Liver (tissue), 3 donors: ENCODE measurements around the gene SPTBN5.

Experiments used
- ATF3 ChIP-seq: IDR thresholded peaks from 2 replicates; pipeline ENCODE4 v1.6.1; 2016; ENCODE audit warnings: antibody characterized with exemption
- CTCF ChIP-seq: fragments of 150-350 bp; IDR thresholded peaks from 2 replicates; pipeline ENCODE4 v1.5.1; 2017; ENCODE audit warnings: improper control_type of control experiment, low read depth, low read length; ENCODE audit not compliant: missing input control
- FOXA1 ChIP-seq: IDR thresholded peaks from 2 replicates; pipeline ENCODE4 v1.6.1; 2016; ENCODE audit warnings: antibody characterized with exemption
- GABPA ChIP-seq, 2 donors: IDR thresholded peaks in 1 of 2; conservative IDR thresholded peaks in 1 of 2; 2 replicates each; pipeline ENCODE4 v1.6.1; 2016; ENCODE audit warnings: antibody characterized with exemption in 2 of 2, mild to moderate bottlenecking in 1 of 2, moderate library complexity in 1 of 2
- HNF4A ChIP-seq, 2 donors: conservative IDR thresholded peaks; 2 replicates each; pipeline ENCODE4 v1.6.1; 2016; ENCODE audit warnings: antibody characterized with exemption in 2 of 2, mild to moderate bottlenecking in 2 of 2
- JUND ChIP-seq, 2 donors: IDR thresholded peaks; 2 replicates each; pipeline ENCODE4 v1.6.1; 2016; ENCODE audit warnings: antibody characterized with exemption in 2 of 2
- MAX ChIP-seq: IDR thresholded peaks from 2 replicates; pipeline ENCODE4 v1.6.1; 2016; ENCODE audit warnings: antibody characterized with exemption
- RAD21 ChIP-seq, 2 donors: IDR thresholded peaks; 2 replicates each; pipeline ENCODE4 v1.6.1; 2016; ENCODE audit warnings: antibody characterized with exemption in 2 of 2, mild to moderate bottlenecking in 2 of 2
- REST ChIP-seq: IDR thresholded peaks from 2 replicates; pipeline ENCODE4 v1.6.1; 2016; ENCODE audit warnings: antibody characterized with exemption, mild to moderate bottlenecking
- RXRA ChIP-seq, 2 donors: IDR thresholded peaks; 2 replicates each; pipeline ENCODE4 v1.6.1; 2017 to 2018; ENCODE audit warnings: antibody characterized with exemption in 2 of 2, mild to moderate bottlenecking in 1 of 2
- SP1 ChIP-seq: IDR thresholded peaks from 2 replicates; pipeline ENCODE4 v1.6.1; 2018; ENCODE audit warnings: antibody characterized with exemption, mild to moderate bottlenecking
- TAF1 ChIP-seq: conservative IDR thresholded peaks from 2 replicates; pipeline ENCODE4 v1.6.1; 2016; ENCODE audit warnings: antibody characterized with exemption, mild to moderate bottlenecking
- YY1 ChIP-seq: IDR thresholded peaks from 2 replicates; pipeline ENCODE4 v1.6.1; 2016; ENCODE audit warnings: antibody characterized with exemption, mild to moderate bottlenecking
- ZBTB33 ChIP-seq: IDR thresholded peaks from 2 replicates; pipeline ENCODE4 v1.6.1; 2016; ENCODE audit warnings: antibody characterized with exemption
- donor health status: healthy.
- donor health status: healthy.

GRCh38 chr15:41921639-41922038 lies 27.8 kb upstream of the SPTBN5 start:
- TF ChIP-seq SP1, result no peak
- no peak for TF ChIP-seq HNF4A (conservative IDR thresholded peaks at IDR 0.05)
- no peak for TF ChIP-seq REST
- no peak for TF ChIP-seq CTCF
- TF ChIP-seq MAX, result no peak
- TF ChIP-seq YY1, result no peak
- TF ChIP-seq GABPA (IDR thresholded peaks at IDR 0.05 in 1 of 2, conservative IDR thresholded peaks at IDR 0.05 in 1 of 2), result no peak
- TF ChIP-seq FOXA1, result no peak
- TF ChIP-seq TAF1, result no peak
- TF ChIP-seq JUND (IDR thresholded peaks at IDR 0.05), result no peak
- TF ChIP-seq RAD21 (IDR thresholded peaks at IDR 0.05), result no peak
- no peak for TF ChIP-seq ATF3
- no peak for TF ChIP-seq RXRA (IDR thresholded peaks at IDR 0.05)
- TF ChIP-seq ZBTB33, result no peak
